ENCODE measurements around the gene TRPV4.

The TRPV4 gene

GRCh38 chr12:109775172-109775881, 57.9 kb downstream of the TRPV4 start:
- DNase-seq: peak; percentile 62 to 74

GRCh38 chr12:109773384-109774011, 59.7 kb downstream of the TRPV4 start:
- no peak for DNase-seq

DNA sequence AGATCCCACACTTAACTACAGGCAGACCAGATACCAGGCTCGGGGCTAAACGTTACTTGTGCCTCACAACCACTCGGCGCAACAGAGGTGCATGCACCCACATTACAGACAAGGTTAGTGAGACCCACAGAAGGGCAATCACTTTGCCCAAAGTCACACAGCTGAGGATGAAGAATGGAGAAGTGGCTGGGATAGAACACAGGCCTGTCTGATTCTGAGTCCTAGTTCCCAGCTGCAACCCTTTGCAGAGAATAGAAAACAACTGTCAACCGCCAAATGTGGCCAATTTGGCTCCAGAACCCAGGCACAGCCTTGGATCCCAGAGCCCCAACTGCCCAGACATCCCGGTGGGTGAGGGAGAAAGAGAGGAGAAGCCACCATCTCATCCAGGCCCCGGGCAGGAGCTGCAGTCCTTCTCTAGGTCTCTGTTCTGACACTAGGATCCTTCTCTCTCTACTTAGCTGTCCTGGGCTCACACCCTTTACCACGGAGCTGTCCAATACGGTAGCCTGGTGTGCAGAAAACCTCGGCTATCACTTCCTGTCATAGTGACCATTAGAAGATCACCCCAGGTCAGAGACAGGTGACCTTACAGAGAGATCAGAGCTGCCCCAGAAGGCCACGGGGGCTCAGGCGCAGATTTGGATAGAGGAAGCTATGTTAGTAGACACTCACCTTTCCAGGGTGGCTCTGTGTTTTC, 60.4 kb downstream of the TRPV4 start:
- no peak for DNase-seq

GRCh38 chr12:109771746-109772621, 61.2 kb downstream of the TRPV4 start:
- no peak for DNase-seq

- no peak for DNase-seq
These were observed 62.1 kb downstream of the TRPV4 start for GRCh38 chr12:109770861-109771670.

DNA sequence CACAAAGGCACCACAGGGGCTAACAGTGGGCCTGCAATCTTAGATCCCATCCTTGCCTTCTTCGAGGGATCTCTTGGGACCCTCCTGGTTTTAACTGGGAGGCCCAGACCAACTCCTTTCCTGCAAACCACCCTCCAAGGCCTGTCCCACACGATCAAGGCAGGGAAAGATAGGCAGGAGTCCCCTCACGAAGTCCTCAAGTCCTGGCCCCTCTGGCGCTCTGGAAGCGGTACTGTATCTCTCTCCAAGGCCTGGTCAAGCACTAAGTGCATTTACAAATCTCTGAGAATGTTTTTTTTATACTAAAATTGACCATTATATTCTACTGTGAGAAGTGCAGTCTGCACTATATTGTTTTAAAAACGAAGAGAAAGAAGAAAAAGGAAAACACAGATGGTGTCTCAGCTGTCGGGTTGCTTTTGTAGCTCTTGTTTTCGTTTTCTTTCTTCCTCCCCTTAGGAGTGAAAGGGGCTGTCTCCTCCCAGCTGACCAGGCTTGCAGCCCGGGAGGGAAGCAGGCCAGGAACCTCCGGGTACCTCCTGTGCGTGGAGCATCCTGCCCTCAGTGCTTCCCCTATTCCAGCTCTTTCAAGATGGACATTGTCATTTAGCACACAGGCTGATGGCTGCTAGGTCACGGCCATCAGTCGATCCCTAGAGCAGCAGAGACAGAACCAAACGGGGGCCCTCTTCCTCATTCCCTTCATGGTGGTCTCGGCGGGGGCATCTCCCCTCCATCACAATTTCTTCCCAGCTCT, 62.9 kb downstream of the TRPV4 start:
- no peak for DNase-seq

DNA sequence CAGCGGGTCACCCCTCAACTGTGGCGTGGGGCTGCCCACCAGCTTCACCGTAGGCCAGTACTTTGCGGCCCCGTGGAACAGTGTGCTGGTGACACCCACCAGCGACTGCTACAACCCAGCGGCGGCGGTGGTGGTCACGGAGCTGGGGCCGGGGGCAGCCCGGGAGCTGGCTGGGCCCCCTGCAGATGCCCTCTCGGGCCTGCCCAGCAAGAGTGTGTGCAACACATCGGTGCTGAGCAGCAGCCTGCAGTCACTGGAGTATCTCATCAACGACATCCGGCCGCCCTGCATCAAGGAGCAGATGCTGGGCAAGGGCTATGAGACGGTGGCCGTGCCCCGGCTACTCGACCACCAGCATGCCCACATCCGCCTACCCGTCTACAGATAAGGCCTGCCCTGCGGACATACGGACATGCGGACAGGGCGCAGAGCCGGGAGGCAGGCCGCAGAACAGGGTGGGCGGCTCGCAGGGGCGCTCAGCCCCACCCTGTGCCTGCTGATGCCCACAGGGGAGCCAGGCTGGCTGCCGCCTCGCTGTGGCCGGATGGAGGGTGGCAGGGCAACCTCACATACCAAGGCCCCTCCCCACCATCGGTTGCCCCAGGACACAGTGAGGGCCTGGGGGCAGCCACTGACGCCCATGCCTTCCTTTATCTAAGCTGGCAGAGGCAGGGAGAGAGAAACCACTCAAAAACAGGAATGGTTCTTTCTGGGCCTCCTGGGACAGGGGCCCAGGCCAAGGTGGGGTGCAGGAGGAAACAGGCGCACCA, 64.1 kb downstream of the TRPV4 start:
- no peak for DNase-seq

DNA sequence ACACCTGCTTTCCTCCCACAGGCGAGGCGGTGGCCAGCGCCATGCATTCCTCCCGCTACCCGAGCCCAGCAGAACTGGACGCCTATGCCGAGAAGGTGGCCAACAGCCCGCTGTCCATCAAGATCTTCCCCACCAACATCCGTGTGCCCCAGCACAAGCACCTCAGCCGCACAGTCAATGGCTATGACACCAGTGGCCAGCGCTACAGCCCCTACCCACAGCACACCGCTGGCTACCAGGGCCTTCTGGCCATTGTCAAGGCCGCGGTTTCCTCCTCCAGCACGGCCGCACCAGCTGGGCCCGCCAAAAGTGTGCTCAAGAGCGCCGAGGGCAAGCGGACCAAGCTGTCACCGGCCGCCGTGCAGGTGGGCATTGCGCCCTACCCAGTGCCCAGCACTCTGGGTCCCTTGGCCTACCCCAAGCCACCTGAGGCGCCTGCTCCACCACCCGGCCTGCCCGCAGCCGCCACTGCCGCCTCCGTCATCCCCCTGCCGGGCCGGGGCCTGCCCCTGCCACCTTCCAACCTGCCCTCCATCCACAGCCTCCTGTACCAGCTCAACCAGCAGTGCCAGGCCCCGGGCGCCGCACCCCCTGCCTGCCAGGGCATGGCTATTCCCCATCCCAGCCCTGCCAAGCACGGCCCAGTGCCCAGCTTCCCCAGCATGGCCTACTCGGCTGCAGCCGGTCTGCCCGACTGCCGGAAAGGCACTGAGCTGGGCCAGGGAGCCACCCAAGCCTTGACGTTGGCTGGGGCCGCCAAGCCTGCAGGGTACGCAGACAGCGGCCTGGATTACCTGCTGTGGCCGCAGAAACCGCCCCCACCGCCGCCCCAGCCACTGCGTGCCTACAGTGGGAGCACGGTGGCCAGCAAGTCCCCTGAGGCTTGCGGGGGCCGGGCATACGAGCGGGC, 65.0 kb downstream of the TRPV4 start:
- DNase-seq: no peak

DNA sequence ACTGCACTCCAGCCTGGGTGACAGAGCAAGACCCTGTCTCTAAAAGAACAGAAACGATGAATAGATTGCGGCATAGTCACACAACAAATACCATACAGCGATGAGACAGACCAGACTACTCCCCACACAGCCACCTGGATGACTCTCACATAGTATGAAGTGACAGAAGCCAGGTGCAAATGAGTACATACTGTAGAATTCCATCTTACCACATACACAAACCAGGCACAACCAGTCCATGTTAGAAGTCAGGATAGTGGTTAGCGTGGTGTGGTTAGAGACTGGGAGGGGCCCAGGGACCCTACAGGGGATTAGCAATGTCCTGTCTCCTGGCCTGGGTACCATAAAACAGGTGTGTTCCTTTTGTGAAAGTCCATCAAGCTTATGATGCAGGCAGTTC, 65.7 kb downstream of the TRPV4 start:
- no peak for DNase-seq

DNA sequence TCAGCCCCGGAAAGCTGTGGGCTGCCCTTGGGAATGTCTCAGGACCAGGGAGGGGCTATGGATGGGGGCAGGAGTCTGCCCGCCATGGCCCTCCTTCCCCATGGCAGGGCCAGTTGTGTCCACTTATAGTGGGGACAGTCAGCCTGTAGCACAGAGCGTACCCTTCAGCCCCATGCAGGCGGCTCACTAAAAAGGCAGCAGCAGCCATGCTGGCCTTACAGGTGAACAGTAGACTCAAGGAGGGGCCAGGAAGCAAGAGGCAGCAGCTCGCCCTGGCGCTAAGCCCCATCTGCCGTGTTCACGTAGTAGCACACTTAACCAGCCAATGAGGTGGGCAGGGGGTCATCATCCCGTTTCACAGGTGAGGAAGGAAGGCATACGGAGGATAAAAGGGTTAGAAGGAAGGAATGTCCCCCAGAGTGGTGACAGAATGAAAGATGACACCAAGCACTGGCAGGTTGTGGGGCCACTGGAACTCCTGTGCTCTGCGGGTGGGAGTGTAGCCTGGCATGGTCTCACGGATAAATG, 66.9 kb downstream of the TRPV4 start:
- DNase-seq: no peak

GRCh38 chr12:109765446-109765810, 67.8 kb downstream of the TRPV4 start:
- no peak for DNase-seq

DNA sequence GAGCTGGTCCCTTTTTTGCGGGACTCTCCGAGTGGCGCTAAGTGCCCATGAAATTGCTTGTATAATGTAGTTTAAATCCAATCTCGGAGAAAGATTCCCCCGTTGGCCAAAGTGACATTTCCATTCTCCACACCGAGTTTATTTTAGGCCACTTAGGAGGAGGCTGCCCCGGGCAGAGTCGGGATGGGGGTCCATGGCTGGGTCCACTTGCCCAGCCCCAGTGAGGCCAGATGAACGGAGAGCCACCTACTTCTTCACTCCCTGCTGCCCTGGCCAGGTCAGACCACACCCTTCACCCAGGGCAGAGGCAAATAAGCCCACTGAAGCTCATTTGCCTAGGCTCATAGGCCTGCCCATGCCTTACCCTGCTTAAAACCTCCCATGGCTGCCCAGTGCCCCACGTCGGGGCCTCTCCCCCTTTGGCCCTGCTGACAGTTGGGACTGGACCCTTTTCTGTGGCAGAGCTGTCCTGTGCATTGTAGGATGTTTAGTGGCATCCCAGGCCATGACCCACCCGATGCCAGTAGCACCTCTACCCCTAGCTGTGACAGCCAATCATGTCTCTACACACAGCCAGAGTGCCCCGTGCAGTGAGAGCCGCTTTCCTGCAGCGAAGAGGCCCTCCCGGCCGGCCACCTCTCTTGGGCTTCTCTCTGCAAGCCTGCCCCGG, 68.3 kb downstream of the TRPV4 start:
- DNase-seq: no peak

GRCh38 chr12:109764123-109764522, 69.1 kb downstream of the TRPV4 start:
- no peak for DNase-seq

- peak; percentile 89 to 90 for DNase-seq
These were observed 69.9 kb downstream of the TRPV4 start for GRCh38 chr12:109763201-109763841.

DNA sequence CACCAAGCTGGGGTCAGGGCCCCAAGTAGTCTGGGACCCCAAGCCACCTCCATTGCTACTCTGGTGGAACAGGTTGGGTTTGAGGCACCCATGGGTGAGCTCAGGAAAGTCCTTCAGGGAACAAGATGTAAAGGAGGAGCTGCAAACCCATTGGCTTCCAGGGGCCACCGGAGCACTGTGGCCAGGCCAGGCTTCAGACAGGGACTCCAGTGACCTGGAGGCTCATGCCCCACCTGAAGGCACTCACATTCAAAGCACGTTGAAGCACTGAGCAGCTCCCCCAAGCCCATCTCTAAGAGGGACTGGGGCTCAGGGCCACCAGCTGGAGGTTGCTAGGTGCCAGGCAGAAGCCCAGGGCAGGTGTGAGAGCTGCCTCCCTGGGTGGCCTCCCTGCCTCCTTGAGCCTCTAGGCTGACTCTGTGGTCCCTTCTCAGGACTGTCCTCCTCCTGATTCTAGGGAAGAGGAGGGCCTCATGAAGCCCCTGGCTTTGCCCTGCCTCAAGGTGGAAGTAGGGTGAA, 70.5 kb downstream of the TRPV4 start:
- DNase-seq: no peak

- DNase-seq: no peak
These were observed 71.0 kb downstream of the TRPV4 start for GRCh38 chr12:109762071-109762672.

Measured in inflammatory macrophage (primary cell).